ENCODE data around the gene BTBD19. TPM values are rescaled to one million over a fixed set of nuclear protein-coding genes. Genes with fewer than 3 reads are reported as not detected.

Gene BTBD19
- total and polyA plus RNA-seq, 2 of the 4 experiments (the other 2 are of a cell fraction): 0.90 to 17.2 TPM

GRCh38 chr1:44806704-44807363, 1.5 kb upstream of the BTBD19 start, which contains the start of gene DYNLT4:
TSS of gene DYNLT4 (minus strand) at chr1:44807351. CDS start at chr1:44806668, 683 bp downstream.
- H3K14ac ChIP-seq (replicated peaks; ENCODE audit: low read depth, low read length): peak within 1 kb of the TSS; percentile 97
- in situ Hi-C loops (cut with MboI; ENCODE audit: low sequenced_read_pairs) (no loop called here), dilution Hi-C loops (cut with HindIII; ENCODE audit: low sequenced_read_pairs, unreplicated experiment) (no loop called here), intact Hi-C loops (cut with micrococcal nuclease) (loop anchor here (5.0 to 10.0 kb wide), 2 partner anchors 75 to 498 kb away; partner anchors contain the start of gene RNU5D-1)
- peaks cover 35% of the 10 kb centered on the region for H3K9me1 ChIP-seq (ENCODE audit: insufficient read depth, low read length)
- H4K20me1 ChIP-seq (ENCODE audit: insufficient read depth, low read length): peaks cover 21% of the 10 kb centered on the region
- H2AK5ac ChIP-seq (ENCODE audit: low read depth, low read length): peak within 1 kb of the TSS; percentile 99
- peaks cover 55% of the 10 kb centered on the region for H3K4me1 ChIP-seq (ENCODE audit: control insufficient read depth, insufficient read depth, low read length)
- POLR2A ChIA-PET (ENCODE audit: unreplicated experiment): interaction anchor here (3.7 kb wide), 1 partner anchor 11 kb away, joined by 30 read pairs; no protein-coding TSS in a partner anchor
- no peak for ATAC-seq (ENCODE audit: low read depth)
- no CpG with 5 or more reads among the region's 7 CpGs for WGBS, 2 experiments (ENCODE audit: extremely low coverage in 2 of 2, insufficient read length in 1 of 2)
- DNase-seq: no peak
- H4K91ac ChIP-seq (ENCODE audit: insufficient read depth, low read depth, low read length): peak within 1 kb of the TSS; percentile 100
- peak within 1 kb of the TSS; percentile 65 for H2AFZ ChIP-seq (replicated peaks; ENCODE audit: low read length, poor library complexity)
- peak within 1 kb of the TSS; percentile 60 for H3K4me2 ChIP-seq (ENCODE audit: low read depth, low read length)
- H3K79me1 ChIP-seq (ENCODE audit: low read depth in 1 of 2, low read length in 2 of 2): peaks cover 30 to 73% of the 10 kb centered on the region in 2 experiments
- H4K5ac ChIP-seq (ENCODE audit: low read depth, low read length): peak within 1 kb of the TSS; percentile 95
- H4K8ac ChIP-seq (ENCODE audit: low read depth in 2 of 2, low read length in 2 of 2): peak within 1 kb of the TSS; percentile 94 to 99
- peak within 1 kb of the TSS; percentile 96 for H3K18ac ChIP-seq (ENCODE audit: low read depth, low read length)
- peaks cover 38% of the 10 kb centered on the region for H3K36me3 ChIP-seq (ENCODE audit: control insufficient read depth, insufficient read depth, low read length)
- CTCF ChIA-PET: no interaction called here
- peak within 1 kb of the TSS; percentile 99 for H2AK9ac ChIP-seq (replicated peaks; ENCODE audit: low read depth, low read length, poor library complexity)
- H3K4me3 ChIP-seq (ENCODE audit: insufficient read depth, low read depth, low read length): no peak within 1 kb of the TSS
- peak within 1 kb of the TSS; percentile 96 for H2BK15ac ChIP-seq (ENCODE audit: low read depth, low read length)
- peak within 1 kb of the TSS; percentile 96 for H3K56ac ChIP-seq (ENCODE audit: extremely low read depth, insufficient read depth, low read length)
- no peaks in the 10 kb centered on the region for H3K27me3 ChIP-seq (ENCODE audit: control insufficient read depth, insufficient read depth, low read length)
- peak within 1 kb of the TSS; percentile 86 for H3K27ac ChIP-seq (ENCODE audit: insufficient read depth, low read length)
- BruUV-seq (replicated peaks): no TSS peak
- H2BK20ac ChIP-seq (ENCODE audit: low read depth, low read length): peak within 1 kb of the TSS; percentile 95
- peak within 1 kb of the TSS; percentile 98 for H2BK120ac ChIP-seq (ENCODE audit: low read depth, low read length)
- peak within 1 kb of the TSS; percentile 96 for H3K23ac ChIP-seq (ENCODE audit: low read depth, low read length)
- H3K4ac ChIP-seq (ENCODE audit: low read depth, low read length): peak within 1 kb of the TSS; percentile 100
- H3K9me3 ChIP-seq (ENCODE audit: control insufficient read depth, insufficient read depth, low read length): no peaks in the 10 kb centered on the region
- H3K9ac ChIP-seq (ENCODE audit: low read depth, low read length): peak within 1 kb of the TSS; percentile 96
- TF ChIP-seq NFE2L2 (IDR thresholded peaks at IDR 0.05; ENCODE audit: low read depth, low read length) (0 out of 2 replicates have a peak, but pooled peaks have one; percentile 30), FOS (IDR thresholded peaks at IDR 0.05; ENCODE audit: low read depth, low read length) (peak; percentile 62; the same call in 1 of the 2 replicates), MAZ (IDR thresholded peaks at IDR 0.05; ENCODE audit: borderline replicate concordance, low read depth, low read length) (no peak)
- peak within 1 kb of the TSS; percentile 99 for H2BK5ac ChIP-seq (ENCODE audit: low read depth, low read length, poor library complexity, severe bottlenecking)

Measured in IMR-90 (cell line).